ENCODE measurements around the gene PRPF19.

GRCh38 chr11:60899046-60899936, 7.1 kb downstream of the PRPF19 start:
- TF ChIP-seq CTCF (IDR thresholded peaks at IDR 0.05) (peak; percentile 85 to 93 (median 92)), POLR2A (IDR thresholded peaks at IDR 0.05) (no peak)
